GM19025 (cell line): ENCODE data around the gene PLD1.

ENCODE experiments used
- ATAC-seq: cut with Tn5 transposase; IDR thresholded peaks from one replicate; pipeline ENCODE4 v1.9.1; 2021; ENCODE audit warnings: mild to moderate bottlenecking, low read depth, moderate library complexity; ENCODE audit not compliant: unreplicated experiment

The PLD1 gene

GRCh38 chr3:171776839-171777583 lies 33.3 kb downstream of the PLD1 start:
- no peak for ATAC-seq

- ATAC-seq: no peak
Observed at GRCh38 chr3:171776411-171776810, 33.9 kb downstream of the PLD1 start.

GRCh38 chr3:171775943-171776342 lies 34.3 kb downstream of the PLD1 start:
- ATAC-seq: no peak

GRCh38 chr3:171774521-171774920 lies 35.8 kb downstream of the PLD1 start:
- ATAC-seq: no peak

- ATAC-seq: no peak
Observed at GRCh38 chr3:171772427-171773056, 37.7 kb downstream of the PLD1 start.

GRCh38 chr3:171770689-171771620 lies 39.3 kb downstream of the PLD1 start:
- ATAC-seq: peak; percentile 79

- ATAC-seq: no peak
Observed at GRCh38 chr3:171769461-171769860, 40.8 kb downstream of the PLD1 start.

- ATAC-seq: no peak
Observed at GRCh38 chr3:171768986-171769385, 41.3 kb downstream of the PLD1 start.

GRCh38 chr3:171768281-171768900 lies 41.9 kb downstream of the PLD1 start:
- ATAC-seq: no peak

GRCh38 chr3:171765511-171765887 lies 44.8 kb downstream of the PLD1 start:
- no peak for ATAC-seq

- no peak for ATAC-seq
Observed at GRCh38 chr3:171763392-171763791, 46.9 kb downstream of the PLD1 start.

- no peak for ATAC-seq
Observed at GRCh38 chr3:171760477-171760876, 49.8 kb downstream of the PLD1 start.

- ATAC-seq: no peak
Observed at GRCh38 chr3:171758109-171758508, 52.2 kb downstream of the PLD1 start.

- no peak for ATAC-seq
Observed at GRCh38 chr3:171757361-171758034, 52.8 kb downstream of the PLD1 start.

GRCh38 chr3:171755656-171756055 lies 54.6 kb downstream of the PLD1 start:
- ATAC-seq: no peak

GRCh38 chr3:171755015-171755589 lies 55.2 kb downstream of the PLD1 start:
- no peak for ATAC-seq

GRCh38 chr3:171753665-171754408 lies 56.4 kb downstream of the PLD1 start:
- ATAC-seq: no peak

- ATAC-seq: no peak
Observed at GRCh38 chr3:171753025-171753472, 57.2 kb downstream of the PLD1 start.

GRCh38 chr3:171752329-171752728 lies 58.0 kb downstream of the PLD1 start:
- ATAC-seq: no peak
